HUES48 (cell line): ENCODE measurements around the gene SPTLC1.
A peak's percentile ranks its signal among the peaks of the same experiment; 100 is the strongest.
"Not testable (repeated sequence)": the region's sequence is repeated elsewhere in the genome, so short reads cannot be mapped to it uniquely, and the experiment has no call there.

Experiments used
- H3K27ac ChIP-seq: one replicate; pipeline ENCODE4 v1.7.0; 2013; ENCODE audit warnings: low read depth, low read length, inconsistent platforms
- H3K27me3 ChIP-seq: 2 replicates; pipeline ENCODE4 v1.6.1; 2013; ENCODE audit warnings: mild to moderate bottlenecking, low read length; ENCODE audit not compliant: control insufficient read depth, insufficient read depth
- H3K36me3 ChIP-seq: 2 replicates; pipeline ENCODE4 v1.6.1; 2013; ENCODE audit warnings: low read length; ENCODE audit not compliant: control insufficient read depth, insufficient read depth
- H3K4me1 ChIP-seq: 2 replicates; pipeline ENCODE4 v1.6.1; 2013; ENCODE audit warnings: mild to moderate bottlenecking, low read length; ENCODE audit not compliant: control insufficient read depth, insufficient read depth
- H3K4me3 ChIP-seq: 2 replicates; pipeline ENCODE4 v1.5.1; 2013; ENCODE audit warnings: mild to moderate bottlenecking, low read depth, low read length
- H3K9ac ChIP-seq: 2 replicates; pipeline ENCODE4 v1.6.1; 2013; ENCODE audit warnings: mild to moderate bottlenecking, low read depth, low read length, moderate library complexity
- H3K9me3 ChIP-seq: 2 replicates; pipeline ENCODE4 v1.6.1; 2013; ENCODE audit warnings: low read length; ENCODE audit not compliant: control insufficient read depth, insufficient read depth

The SPTLC1 gene

DNA sequence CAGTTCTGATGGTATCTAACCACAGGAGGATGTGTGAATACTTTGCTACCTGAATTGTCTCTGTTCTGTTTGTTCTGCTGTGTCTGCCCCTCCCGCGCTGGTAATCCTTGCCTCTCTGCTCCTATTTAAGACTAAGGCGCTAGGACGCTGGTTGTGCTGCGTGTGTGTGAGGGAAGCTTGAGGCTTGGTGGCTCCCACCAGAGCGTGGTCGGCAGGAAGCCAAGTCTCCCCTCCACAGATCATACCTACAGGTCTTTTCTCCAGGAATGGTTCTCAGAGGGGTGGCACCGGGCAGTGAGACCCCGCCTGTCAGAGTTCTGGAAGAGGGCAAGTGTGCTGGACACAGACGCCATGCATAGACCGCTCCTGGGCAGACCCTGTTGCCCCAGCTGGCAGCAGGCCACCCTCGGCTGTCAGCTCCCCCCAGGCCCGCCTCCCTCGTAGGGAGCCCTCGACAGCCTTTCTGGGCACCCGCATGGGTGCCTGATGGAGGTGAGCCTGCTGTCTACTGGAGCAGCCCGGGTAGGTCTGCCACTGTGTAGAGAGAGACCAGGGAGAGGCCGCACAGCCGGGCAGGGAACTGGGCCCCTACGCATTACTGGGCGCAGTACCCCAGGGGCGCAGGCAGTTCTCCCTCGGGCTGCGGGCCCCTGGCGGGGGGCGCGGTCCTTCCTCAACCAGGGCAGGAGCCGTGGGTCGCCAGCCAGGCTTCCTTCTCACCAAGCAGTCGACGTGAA, 111.7 kb downstream of the SPTLC1 start:
- H3K27ac ChIP-seq: no peak overlapping the region
- H3K9me3 ChIP-seq: no peaks in the 10 kb centered on the region
- no peaks in the 10 kb centered on the region for H3K27me3 ChIP-seq
- H3K4me1 ChIP-seq: no peaks in the 10 kb centered on the region
- no peak overlapping the region for H3K4me3 ChIP-seq
- no peak overlapping the region for H3K9ac ChIP-seq
- H3K36me3 ChIP-seq: no peaks in the 10 kb centered on the region

- not testable (repeated sequence) for H3K9ac ChIP-seq, H3K27ac ChIP-seq, H3K4me3 ChIP-seq, H3K4me1 ChIP-seq, H3K9me3 ChIP-seq, H3K36me3 ChIP-seq, H3K27me3 ChIP-seq
Measured at GRCh38 chr9:92001948-92002347, 113.3 kb downstream of the SPTLC1 start.

- H3K27ac ChIP-seq: no peak overlapping the region
- no peak overlapping the region for H3K9ac ChIP-seq
- H3K27me3 ChIP-seq: no peaks in the 10 kb centered on the region
- H3K4me3 ChIP-seq: no peak overlapping the region
- no peaks in the 10 kb centered on the region for H3K36me3 ChIP-seq
- no peaks in the 10 kb centered on the region for H3K9me3 ChIP-seq
- no peaks in the 10 kb centered on the region for H3K4me1 ChIP-seq
Measured at GRCh38 chr9:92001244-92001643, 114.0 kb downstream of the SPTLC1 start.

DNA sequence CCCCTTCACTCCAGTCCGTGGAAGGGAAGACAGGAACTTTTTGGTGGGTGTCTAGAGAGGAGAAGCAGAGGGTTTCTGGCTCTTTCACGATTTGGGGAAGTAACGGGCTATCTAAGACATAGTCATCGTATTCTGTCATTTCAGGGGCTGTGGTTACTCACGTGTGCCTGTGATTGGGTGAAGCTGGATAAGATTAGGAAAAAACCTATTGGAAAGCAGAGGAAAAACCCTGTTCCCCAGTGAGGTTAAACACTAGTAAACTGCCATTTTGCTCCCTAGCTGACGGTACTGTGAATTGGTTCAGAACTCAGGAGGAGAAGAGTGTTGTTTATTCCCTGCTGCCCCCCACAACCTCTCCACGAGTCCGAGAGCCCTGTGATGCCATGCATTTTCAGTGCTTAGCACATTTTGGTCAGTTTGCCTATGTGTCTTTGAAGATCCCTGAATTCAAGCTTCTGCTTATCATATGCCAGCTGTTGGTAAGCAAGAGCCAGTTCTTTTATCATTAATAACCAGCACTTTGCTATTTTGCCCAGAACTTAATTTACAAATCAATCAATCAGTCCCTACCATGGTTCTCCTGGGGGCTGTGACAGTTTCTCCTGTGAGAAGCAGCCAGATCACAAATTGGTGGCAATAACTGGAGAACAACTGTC, 120.1 kb downstream of the SPTLC1 start:
- Histone ChIP-seq H3K9me3 (no peaks in the 10 kb centered on the region), H3K36me3 (no peaks in the 10 kb centered on the region), H3K4me3 (no peak overlapping the region), H3K4me1 (no peaks in the 10 kb centered on the region), H3K27me3 (no peaks in the 10 kb centered on the region), H3K9ac (no peak overlapping the region), H3K27ac (peak overlapping the region; percentile 34)

DNA sequence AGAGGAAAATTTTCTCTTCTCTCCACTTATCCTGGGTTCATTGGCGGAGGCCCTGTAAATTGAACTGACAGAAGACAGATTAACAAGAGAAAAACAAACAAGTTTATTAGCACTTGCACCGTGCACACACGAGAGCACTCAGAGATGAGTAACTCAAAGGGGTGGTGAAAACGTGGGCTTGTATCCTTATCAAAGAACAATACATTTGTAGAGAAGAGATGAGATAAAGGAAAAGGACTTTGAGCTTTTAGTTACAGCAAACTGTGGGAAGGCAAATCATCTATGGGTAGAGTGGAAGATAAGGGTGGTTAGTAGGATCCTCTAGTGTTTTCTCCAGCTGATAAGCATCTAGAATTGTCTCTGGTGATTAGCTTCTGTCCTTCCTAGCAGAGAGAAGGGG, 120.8 kb downstream of the SPTLC1 start:
- H3K9ac ChIP-seq: no peak overlapping the region
- no peak overlapping the region for H3K4me3 ChIP-seq
- H3K9me3 ChIP-seq: no peaks in the 10 kb centered on the region
- H3K4me1 ChIP-seq: no peaks in the 10 kb centered on the region
- H3K27ac ChIP-seq: no peak overlapping the region
- H3K36me3 ChIP-seq: no peaks in the 10 kb centered on the region
- H3K27me3 ChIP-seq: no peaks in the 10 kb centered on the region

DNA sequence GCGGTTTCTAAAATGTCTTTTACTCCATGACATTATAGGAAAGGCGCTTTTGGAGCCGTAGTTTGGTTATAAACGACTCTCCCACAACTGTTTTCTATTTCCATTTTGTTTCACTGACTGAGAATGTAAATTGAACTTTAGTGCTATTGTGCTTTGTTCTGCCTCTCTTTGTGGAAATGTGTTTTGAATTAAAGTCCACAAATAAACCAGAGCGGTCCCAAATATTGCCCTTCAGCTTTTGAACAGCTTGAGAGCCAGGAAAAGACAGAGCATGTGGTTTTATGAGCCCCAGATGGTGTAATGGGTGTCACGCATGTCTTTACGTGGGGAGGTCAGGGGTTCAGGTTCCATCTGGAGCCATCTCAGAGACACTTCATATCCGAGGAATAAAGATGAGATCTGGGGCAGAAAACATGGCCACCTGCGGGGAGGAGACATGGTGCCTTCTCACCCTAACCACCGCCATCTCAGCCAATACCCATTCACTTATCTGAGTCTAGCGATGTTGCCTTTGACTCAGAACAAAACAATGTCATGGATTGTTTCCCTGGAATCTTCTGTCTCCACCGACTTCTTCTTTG, 122.7 kb downstream of the SPTLC1 start:
- Histone ChIP-seq H3K4me1 (no peaks in the 10 kb centered on the region), H3K36me3 (no peaks in the 10 kb centered on the region), H3K9ac (no peak overlapping the region), H3K4me3 (no peak overlapping the region), H3K27ac (no peak overlapping the region), H3K9me3 (no peaks in the 10 kb centered on the region), H3K27me3 (no peaks in the 10 kb centered on the region)

DNA sequence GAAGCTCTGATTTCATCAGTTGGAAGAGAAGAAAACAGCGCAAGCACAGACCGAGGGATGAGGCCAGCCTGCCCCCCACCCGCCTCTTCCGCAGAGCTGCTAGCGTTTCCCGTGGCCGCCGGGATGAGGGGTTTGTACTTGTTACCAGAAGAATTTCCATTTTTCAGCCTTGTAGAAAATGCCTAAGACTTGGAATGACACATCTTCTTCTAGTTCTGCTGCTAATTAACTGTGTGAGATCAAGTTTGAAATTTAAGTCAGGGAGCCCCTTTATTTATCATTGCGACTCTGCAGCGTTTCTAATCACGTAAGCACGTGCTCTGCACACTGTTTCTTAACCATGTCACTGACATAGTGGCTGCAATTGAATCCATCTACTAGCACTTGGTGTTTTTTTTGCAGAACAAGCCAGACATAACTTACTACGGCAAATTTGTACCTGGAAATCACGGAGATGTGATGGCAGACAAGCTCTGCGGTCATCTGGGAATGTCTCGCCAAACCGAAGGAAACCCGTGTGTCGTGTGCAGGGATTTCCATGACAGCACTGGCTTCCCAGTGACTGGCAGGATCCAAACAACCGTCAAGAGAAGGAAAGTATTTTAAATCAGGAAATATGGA, 123.4 kb downstream of the SPTLC1 start:
- H3K4me1 ChIP-seq: no peaks in the 10 kb centered on the region
- no peak overlapping the region for H3K4me3 ChIP-seq
- no peaks in the 10 kb centered on the region for H3K36me3 ChIP-seq
- no peaks in the 10 kb centered on the region for H3K9me3 ChIP-seq
- no peak overlapping the region for H3K27ac ChIP-seq
- no peak overlapping the region for H3K9ac ChIP-seq
- H3K27me3 ChIP-seq: no peaks in the 10 kb centered on the region

- no peak overlapping the region for H3K4me3 ChIP-seq
- H3K4me1 ChIP-seq: no peaks in the 10 kb centered on the region
- no peak overlapping the region for H3K9ac ChIP-seq
- no peaks in the 10 kb centered on the region for H3K9me3 ChIP-seq
- no peak overlapping the region for H3K27ac ChIP-seq
- no peaks in the 10 kb centered on the region for H3K36me3 ChIP-seq
- no peaks in the 10 kb centered on the region for H3K27me3 ChIP-seq
Measured at GRCh38 chr9:91986248-91986647, 129.0 kb downstream of the SPTLC1 start.

GRCh38 chr9:91985692-91986091, 129.5 kb downstream of the SPTLC1 start:
- H3K9me3 ChIP-seq: no peaks in the 10 kb centered on the region
- no peaks in the 10 kb centered on the region for H3K4me1 ChIP-seq
- no peaks in the 10 kb centered on the region for H3K36me3 ChIP-seq
- H3K27ac ChIP-seq: no peak overlapping the region
- no peaks in the 10 kb centered on the region for H3K27me3 ChIP-seq
- no peak overlapping the region for H3K9ac ChIP-seq
- H3K4me3 ChIP-seq: no peak overlapping the region
